ENCODE results near the gene TMEM178B.
"Not testable (repeated sequence)": the region's sequence is repeated elsewhere in the genome, so short reads cannot be mapped to it uniquely, and the experiment has no call there.

Gene TMEM178B

GRCh38 chr7:141055146-141055545 is 18.7 kb upstream of the TMEM178B start:
- Histone ChIP-seq H3K4me1 (ENCODE audit: control insufficient read depth, low read length) (no peaks in the 10 kb centered on the region), H3K79me2 (ENCODE audit: control insufficient read depth, low read length) (no peaks in the 10 kb centered on the region), H3F3A (ENCODE audit: control insufficient read depth, insufficient read depth) (no peaks in the 10 kb centered on the region), H3K9me2 (replicated peaks; ENCODE audit: control insufficient read depth, low read length) (no peaks in the 10 kb centered on the region), H3K4me3 (ENCODE audit: low read length) (no peak overlapping the region), H3K36me3 (ENCODE audit: control insufficient read depth, low read length) (no peaks in the 10 kb centered on the region), H4K20me1 (ENCODE audit: control insufficient read depth, insufficient read depth, low read depth, low read length) (no peaks in the 10 kb centered on the region), H3K27me3 (ENCODE audit: control insufficient read depth, low read length) (peaks cover 7% of the 10 kb centered on the region), H3K4me2 (ENCODE audit: low read length) (no peak overlapping the region), H3K27ac (ENCODE audit: low read depth, low read length) (no peak overlapping the region), H3K9me3 (ENCODE audit: control insufficient read depth, insufficient read depth, low read length) (no peaks in the 10 kb centered on the region)
- TF ChIP-seq CTCF (IDR thresholded peaks at IDR 0.05; ENCODE audit: low read depth, low read length, poor library complexity, severe bottlenecking) (no peak), EZH2phosphoT487 (IDR thresholded peaks at IDR 0.05; ENCODE audit: borderline replicate concordance, low read length) (no peak)

- H3K4me2 ChIP-seq (ENCODE audit: low read length): no peak overlapping the region
- H3K9me3 ChIP-seq (ENCODE audit: control insufficient read depth, insufficient read depth, low read length): no peaks in the 10 kb centered on the region
- H3K27me3 ChIP-seq (ENCODE audit: control insufficient read depth, low read length): peaks cover 7% of the 10 kb centered on the region
- H3K36me3 ChIP-seq (ENCODE audit: control insufficient read depth, low read length): no peaks in the 10 kb centered on the region
- no peaks in the 10 kb centered on the region for H3K4me1 ChIP-seq (ENCODE audit: control insufficient read depth, low read length)
- no peaks in the 10 kb centered on the region for H3K79me2 ChIP-seq (ENCODE audit: control insufficient read depth, low read length)
- H3K9me2 ChIP-seq (replicated peaks; ENCODE audit: control insufficient read depth, low read length): no peaks in the 10 kb centered on the region
- H3K27ac ChIP-seq (ENCODE audit: low read depth, low read length): no peak overlapping the region
- H3K4me3 ChIP-seq (ENCODE audit: low read length): no peak overlapping the region
- H4K20me1 ChIP-seq (ENCODE audit: control insufficient read depth, insufficient read depth, low read depth, low read length): no peaks in the 10 kb centered on the region
- no peaks in the 10 kb centered on the region for H3F3A ChIP-seq (ENCODE audit: control insufficient read depth, insufficient read depth)
- no peak for TF ChIP-seq CTCF (IDR thresholded peaks at IDR 0.05; ENCODE audit: low read depth, low read length, poor library complexity, severe bottlenecking)
- no peak for TF ChIP-seq EZH2phosphoT487 (IDR thresholded peaks at IDR 0.05; ENCODE audit: borderline replicate concordance, low read length)
These were observed 16.1 kb upstream of the TMEM178B start for GRCh38 chr7:141057788-141058187.

GRCh38 chr7:141067856-141068255 is 6.0 kb upstream of the TMEM178B start:
- not testable (repeated sequence) for H4K20me1 ChIP-seq (ENCODE audit: control insufficient read depth, insufficient read depth, low read depth, low read length); H3K27ac ChIP-seq (ENCODE audit: low read depth, low read length); H3K4me2 ChIP-seq (ENCODE audit: low read length)

GRCh38 chr7:141071260-141071854 is 2.5 kb upstream of the TMEM178B start:
- Histone ChIP-seq H3F3A (ENCODE audit: control insufficient read depth, insufficient read depth) (no peaks in the 10 kb centered on the region), H3K79me2 (ENCODE audit: control insufficient read depth, low read length) (no peaks in the 10 kb centered on the region), H3K4me1 (ENCODE audit: control insufficient read depth, low read length) (peaks cover 4% of the 10 kb centered on the region), H4K20me1 (ENCODE audit: control insufficient read depth, insufficient read depth, low read depth, low read length) (no peaks in the 10 kb centered on the region), H3K9me2 (replicated peaks; ENCODE audit: control insufficient read depth, low read length) (no peaks in the 10 kb centered on the region), H3K4me2 (ENCODE audit: low read length) (peak overlapping the region; percentile 52), H3K36me3 (ENCODE audit: control insufficient read depth, low read length) (no peaks in the 10 kb centered on the region), H3K27ac (ENCODE audit: low read depth, low read length) (no peak overlapping the region), H3K27me3 (ENCODE audit: control insufficient read depth, low read length) (peaks cover 59% of the 10 kb centered on the region), H3K9me3 (ENCODE audit: control insufficient read depth, insufficient read depth, low read length) (no peaks in the 10 kb centered on the region), H3K4me3 (ENCODE audit: low read length) (peak overlapping the region; percentile 40)
- TF ChIP-seq CTCF (IDR thresholded peaks at IDR 0.05; ENCODE audit: low read depth, low read length, poor library complexity, severe bottlenecking): peak; percentile 64
- TF ChIP-seq EZH2phosphoT487 (IDR thresholded peaks at IDR 0.05; ENCODE audit: borderline replicate concordance, low read length): no peak

More at GRCh38 chr7:141067856-141068255, 6.0 kb upstream of the TMEM178B start:
- not testable (repeated sequence) for H3K9me2 ChIP-seq (replicated peaks; ENCODE audit: control insufficient read depth, low read length); H3F3A ChIP-seq (ENCODE audit: control insufficient read depth, insufficient read depth); H3K4me3 ChIP-seq (ENCODE audit: low read length); H3K79me2 ChIP-seq (ENCODE audit: control insufficient read depth, low read length); H3K36me3 ChIP-seq (ENCODE audit: control insufficient read depth, low read length); H3K4me1 ChIP-seq (ENCODE audit: control insufficient read depth, low read length); H3K9me3 ChIP-seq (ENCODE audit: control insufficient read depth, insufficient read depth, low read length)
- peaks cover 34% of the 10 kb centered on the region for H3K27me3 ChIP-seq (ENCODE audit: control insufficient read depth, low read length)

Data from DOHH2 (cell line).